ENCODE results near the gene C1GALT1C1L.
"Not testable (repeated sequence)": the region's sequence is repeated elsewhere in the genome, so short reads cannot be mapped to it uniquely, and the experiment has no call there.

The C1GALT1C1L gene

DNA sequence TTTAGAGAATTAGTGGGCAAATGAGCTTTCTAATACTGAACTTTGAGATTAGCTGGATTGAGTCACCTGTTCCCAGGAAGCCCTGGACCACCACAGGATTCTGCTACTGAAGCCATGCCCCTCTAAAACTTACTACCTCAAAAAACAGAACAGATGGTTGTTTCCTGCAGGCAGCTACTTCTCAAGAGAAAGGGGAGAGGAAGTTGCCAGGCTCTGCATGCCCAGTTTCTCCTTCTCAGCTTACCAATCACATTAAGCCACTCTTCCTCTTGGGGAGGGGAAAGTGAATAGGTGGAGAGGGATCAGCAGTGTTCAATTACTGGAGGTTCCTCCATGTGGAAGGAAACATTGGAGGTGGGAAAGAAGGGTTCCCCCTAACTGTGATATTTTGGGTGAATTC is 24.9 kb upstream of the C1GALT1C1L start:
- TF ChIP-seq, protein P1, sequence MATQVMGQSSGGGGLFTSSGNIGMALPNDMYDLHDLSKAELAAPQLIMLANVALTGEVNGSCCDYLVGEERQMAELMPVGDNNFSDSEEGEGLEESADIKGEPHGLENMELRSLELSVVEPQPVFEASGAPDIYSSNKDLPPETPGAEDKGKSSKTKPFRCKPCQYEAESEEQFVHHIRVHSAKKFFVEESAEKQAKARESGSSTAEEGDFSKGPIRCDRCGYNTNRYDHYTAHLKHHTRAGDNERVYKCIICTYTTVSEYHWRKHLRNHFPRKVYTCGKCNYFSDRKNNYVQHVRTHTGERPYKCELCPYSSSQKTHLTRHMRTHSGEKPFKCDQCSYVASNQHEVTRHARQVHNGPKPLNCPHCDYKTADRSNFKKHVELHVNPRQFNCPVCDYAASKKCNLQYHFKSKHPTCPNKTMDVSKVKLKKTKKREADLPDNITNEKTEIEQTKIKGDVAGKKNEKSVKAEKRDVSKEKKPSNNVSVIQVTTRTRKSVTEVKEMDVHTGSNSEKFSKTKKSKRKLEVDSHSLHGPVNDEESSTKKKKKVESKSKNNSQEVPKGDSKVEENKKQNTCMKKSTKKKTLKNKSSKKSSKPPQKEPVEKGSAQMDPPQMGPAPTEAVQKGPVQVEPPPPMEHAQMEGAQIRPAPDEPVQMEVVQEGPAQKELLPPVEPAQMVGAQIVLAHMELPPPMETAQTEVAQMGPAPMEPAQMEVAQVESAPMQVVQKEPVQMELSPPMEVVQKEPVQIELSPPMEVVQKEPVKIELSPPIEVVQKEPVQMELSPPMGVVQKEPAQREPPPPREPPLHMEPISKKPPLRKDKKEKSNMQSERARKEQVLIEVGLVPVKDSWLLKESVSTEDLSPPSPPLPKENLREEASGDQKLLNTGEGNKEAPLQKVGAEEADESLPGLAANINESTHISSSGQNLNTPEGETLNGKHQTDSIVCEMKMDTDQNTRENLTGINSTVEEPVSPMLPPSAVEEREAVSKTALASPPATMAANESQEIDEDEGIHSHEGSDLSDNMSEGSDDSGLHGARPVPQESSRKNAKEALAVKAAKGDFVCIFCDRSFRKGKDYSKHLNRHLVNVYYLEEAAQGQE (IDR thresholded peaks at IDR 0.05; ENCODE audit: insufficient replicate concordance, low read depth), result no peak
- TF ChIP-seq GABPA (IDR thresholded peaks at IDR 0.05; ENCODE audit: low read depth), result no peak
- TF ChIP-seq, protein P2, sequence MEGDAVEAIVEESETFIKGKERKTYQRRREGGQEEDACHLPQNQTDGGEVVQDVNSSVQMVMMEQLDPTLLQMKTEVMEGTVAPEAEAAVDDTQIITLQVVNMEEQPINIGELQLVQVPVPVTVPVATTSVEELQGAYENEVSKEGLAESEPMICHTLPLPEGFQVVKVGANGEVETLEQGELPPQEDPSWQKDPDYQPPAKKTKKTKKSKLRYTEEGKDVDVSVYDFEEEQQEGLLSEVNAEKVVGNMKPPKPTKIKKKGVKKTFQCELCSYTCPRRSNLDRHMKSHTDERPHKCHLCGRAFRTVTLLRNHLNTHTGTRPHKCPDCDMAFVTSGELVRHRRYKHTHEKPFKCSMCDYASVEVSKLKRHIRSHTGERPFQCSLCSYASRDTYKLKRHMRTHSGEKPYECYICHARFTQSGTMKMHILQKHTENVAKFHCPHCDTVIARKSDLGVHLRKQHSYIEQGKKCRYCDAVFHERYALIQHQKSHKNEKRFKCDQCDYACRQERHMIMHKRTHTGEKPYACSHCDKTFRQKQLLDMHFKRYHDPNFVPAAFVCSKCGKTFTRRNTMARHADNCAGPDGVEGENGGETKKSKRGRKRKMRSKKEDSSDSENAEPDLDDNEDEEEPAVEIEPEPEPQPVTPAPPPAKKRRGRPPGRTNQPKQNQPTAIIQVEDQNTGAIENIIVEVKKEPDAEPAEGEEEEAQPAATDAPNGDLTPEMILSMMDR (IDR thresholded peaks at IDR 0.05; ENCODE audit: insufficient read depth, low read length), result no peak
- TF ChIP-seq POLR2AphosphoS5 (IDR thresholded peaks at IDR 0.05; ENCODE audit: low read depth), result no peak
- no peak for TF ChIP-seq SPI1 (IDR thresholded peaks at IDR 0.05; ENCODE audit: borderline replicate concordance, low read depth)
- no peak for DNase-seq (ENCODE audit: low read depth in 1 of 2, low spot score in 1 of 2)
- H3K27me3 ChIP-seq (ENCODE audit: insufficient read depth, poor library complexity, severe bottlenecking), result peaks cover 6% of the 10 kb centered on the region
- no peak overlapping the region for H3K4me3 ChIP-seq (replicated peaks; ENCODE audit: insufficient read depth, low read length)
- no peak overlapping the region for H3K27ac ChIP-seq (replicated peaks)

DNA sequence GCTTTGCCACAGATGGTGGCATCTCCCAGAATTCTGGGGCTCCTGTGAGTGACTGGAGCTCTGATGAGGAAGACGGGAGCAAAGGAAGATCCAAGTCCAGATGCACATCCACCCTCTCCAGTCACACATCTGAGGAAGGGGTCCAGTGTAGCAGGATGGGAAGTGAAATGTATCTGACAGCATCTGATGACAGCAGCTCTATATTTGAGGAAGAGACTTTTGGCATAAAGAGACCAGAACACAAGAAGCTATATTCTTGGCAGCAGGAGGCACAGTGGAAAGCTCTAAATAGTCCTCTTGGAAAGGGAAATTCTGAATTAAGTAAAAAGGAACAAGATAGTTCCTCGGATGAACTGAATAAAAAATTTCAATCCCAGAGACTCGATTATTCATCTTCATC is 23.5 kb upstream of the C1GALT1C1L start:
- Histone ChIP-seq H3K27ac (replicated peaks) (no peak overlapping the region), H3K4me3 (replicated peaks; ENCODE audit: insufficient read depth, low read length) (no peak overlapping the region), H3K27me3 (ENCODE audit: insufficient read depth, poor library complexity, severe bottlenecking) (peaks cover 9% of the 10 kb centered on the region)
- no peak for DNase-seq (ENCODE audit: low read depth in 1 of 2, low spot score in 1 of 2)
- TF ChIP-seq, protein P1 (IDR thresholded peaks at IDR 0.05; ENCODE audit: insufficient replicate concordance, low read depth), result no peak
- no peak for TF ChIP-seq GABPA (IDR thresholded peaks at IDR 0.05; ENCODE audit: low read depth)
- TF ChIP-seq POLR2AphosphoS5 (IDR thresholded peaks at IDR 0.05; ENCODE audit: low read depth), result no peak
- TF ChIP-seq SPI1 (IDR thresholded peaks at IDR 0.05; ENCODE audit: borderline replicate concordance, low read depth), result no peak
- TF ChIP-seq, protein P2 (IDR thresholded peaks at IDR 0.05; ENCODE audit: insufficient read depth, low read length), result no peak

DNA sequence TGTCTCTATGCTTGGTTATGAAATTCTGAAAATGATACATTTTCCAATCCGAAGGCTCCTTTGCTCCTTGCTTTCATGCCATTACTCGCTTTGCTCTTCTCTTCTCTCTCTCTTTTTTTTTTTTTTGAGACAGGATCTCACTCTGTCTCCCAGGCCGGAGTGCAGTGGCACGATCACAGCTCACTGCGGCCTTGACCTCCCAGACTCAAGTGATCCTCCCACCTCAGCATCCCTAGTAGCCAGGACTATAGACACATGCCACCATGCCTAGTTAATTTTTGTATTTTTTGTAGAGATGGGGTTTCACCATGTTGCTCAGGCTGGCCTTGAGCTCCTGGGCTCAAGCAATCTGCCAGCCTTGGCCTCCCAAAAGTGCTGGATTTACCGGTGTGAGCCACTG is 21.9 kb upstream of the C1GALT1C1L start:
- H3K4me3 ChIP-seq (replicated peaks; ENCODE audit: insufficient read depth, low read length); H3K27ac ChIP-seq (replicated peaks); H3K27me3 ChIP-seq (ENCODE audit: insufficient read depth, poor library complexity, severe bottlenecking); DNase-seq (ENCODE audit: low read depth in 1 of 2, low spot score in 1 of 2): not testable (repeated sequence)

DNA sequence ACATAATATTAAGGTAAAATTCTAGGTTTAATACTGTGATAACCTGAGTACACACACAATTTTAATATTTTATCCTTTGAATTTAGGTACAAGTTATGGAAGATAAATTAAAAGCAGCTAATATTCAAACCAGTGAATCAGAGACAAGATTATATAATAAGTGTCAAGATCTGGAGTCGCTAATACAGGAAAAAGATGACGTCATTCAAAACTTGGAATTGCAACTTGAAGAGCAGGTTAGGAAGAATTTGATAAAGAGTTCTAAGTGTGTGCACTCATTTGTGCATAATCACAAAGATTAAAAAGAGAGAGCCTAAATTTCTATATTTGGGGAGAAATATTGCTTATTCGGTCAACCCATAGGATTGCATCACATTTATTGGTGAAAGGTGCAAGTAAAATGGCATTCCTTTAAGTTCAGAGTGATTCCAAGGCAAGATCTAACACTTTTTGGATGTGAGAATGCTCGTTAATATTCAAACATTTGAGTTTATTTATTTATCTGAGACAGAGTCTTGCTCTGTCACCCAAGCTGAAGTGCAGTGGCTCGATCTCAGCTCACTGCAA is 16.3 kb upstream of the C1GALT1C1L start:
- DNase-seq (ENCODE audit: low read depth in 1 of 2, low spot score in 1 of 2), result no peak
- H3K27me3 ChIP-seq (ENCODE audit: insufficient read depth, poor library complexity, severe bottlenecking), result peaks cover 3% of the 10 kb centered on the region
- TF ChIP-seq SPI1 (IDR thresholded peaks at IDR 0.05; ENCODE audit: borderline replicate concordance, low read depth), result no peak
- TF ChIP-seq, protein P1 (IDR thresholded peaks at IDR 0.05; ENCODE audit: insufficient replicate concordance, low read depth), result no peak
- TF ChIP-seq, protein P2 (IDR thresholded peaks at IDR 0.05; ENCODE audit: insufficient read depth, low read length), result no peak
- TF ChIP-seq POLR2AphosphoS5 (IDR thresholded peaks at IDR 0.05; ENCODE audit: low read depth), result no peak
- TF ChIP-seq GABPA (IDR thresholded peaks at IDR 0.05; ENCODE audit: low read depth), result no peak
- no peak overlapping the region for H3K4me3 ChIP-seq (replicated peaks; ENCODE audit: insufficient read depth, low read length)
- H3K27ac ChIP-seq (replicated peaks), result no peak overlapping the region
